ENCODE results near the gene STIM1.
"Not testable (repeated sequence)": the region's sequence is repeated elsewhere in the genome, so short reads cannot be mapped to it uniquely, and the experiment has no call there.

STIM1 gene

GRCh38 chr11:3854977-3855807 lies at the start of gene STIM1:
Gene STIM1 (plus strand): TSS chr11:3855664. CDS start chr11:3856271, 607 bp downstream.
- peak; percentile 97 for DNase-seq

- peak; percentile 43 for DNase-seq
Measured at GRCh38 chr11:3807909-3808860, 47.3 kb upstream of the STIM1 start, which contains the start of gene PGAP2. Gene PGAP2 (plus strand): TSS chr11:3808560. CDS start chr11:3811260, 2,700 bp downstream.

DNA sequence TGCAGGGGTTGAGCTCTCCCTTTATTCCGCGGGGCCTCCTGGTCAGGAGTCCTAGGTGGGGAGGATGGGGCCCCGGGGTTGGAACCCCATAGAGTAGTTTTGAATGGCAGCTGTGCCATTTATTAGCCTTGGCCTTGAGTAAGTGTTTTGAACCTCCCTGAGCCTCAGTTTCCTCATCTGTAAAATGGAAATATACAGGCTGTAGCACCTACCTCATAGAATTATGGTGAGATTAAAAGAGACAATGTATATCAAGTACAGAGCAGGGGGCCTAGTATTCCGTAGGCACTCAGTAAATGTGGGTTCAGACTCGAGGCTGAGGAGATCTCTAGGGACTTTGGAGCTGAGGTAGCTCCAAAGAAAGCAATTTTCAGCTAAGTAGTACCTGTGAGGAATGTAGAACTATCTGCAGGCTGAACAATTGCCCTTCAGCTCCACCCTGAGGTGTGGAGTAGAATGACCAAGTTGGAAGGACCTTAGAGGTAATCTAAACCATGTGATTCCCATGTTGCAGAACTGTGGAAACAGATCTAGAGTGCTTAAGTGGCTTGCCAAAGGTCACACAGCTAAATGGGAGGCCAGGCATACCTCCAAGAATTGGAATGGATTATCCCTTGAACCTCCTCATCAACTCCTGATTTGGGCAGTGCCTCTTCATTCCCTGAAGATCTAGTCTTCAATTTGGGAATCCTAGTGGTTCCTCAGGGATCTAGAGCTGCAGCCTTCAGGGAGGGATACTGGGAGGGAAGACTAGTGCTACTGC lies 46.4 kb upstream of the STIM1 start:
- peak; percentile 42 for DNase-seq

DNA sequence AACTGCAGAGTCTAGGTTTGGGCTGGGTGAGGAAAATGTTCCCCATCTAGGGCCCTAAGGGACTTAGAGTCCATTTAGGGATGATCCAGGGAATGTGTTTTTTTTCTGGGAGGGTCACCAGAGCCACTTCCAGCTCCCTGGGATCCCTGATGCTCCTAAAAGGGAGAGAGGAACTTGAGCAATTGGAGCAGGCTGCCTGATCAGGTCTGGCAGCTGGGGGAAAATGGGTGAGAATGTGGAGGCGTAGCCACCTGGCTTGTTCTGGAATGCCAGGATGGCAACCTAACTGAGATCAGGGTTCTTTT lies 45.9 kb upstream of the STIM1 start:
- DNase-seq, result no peak

DNA sequence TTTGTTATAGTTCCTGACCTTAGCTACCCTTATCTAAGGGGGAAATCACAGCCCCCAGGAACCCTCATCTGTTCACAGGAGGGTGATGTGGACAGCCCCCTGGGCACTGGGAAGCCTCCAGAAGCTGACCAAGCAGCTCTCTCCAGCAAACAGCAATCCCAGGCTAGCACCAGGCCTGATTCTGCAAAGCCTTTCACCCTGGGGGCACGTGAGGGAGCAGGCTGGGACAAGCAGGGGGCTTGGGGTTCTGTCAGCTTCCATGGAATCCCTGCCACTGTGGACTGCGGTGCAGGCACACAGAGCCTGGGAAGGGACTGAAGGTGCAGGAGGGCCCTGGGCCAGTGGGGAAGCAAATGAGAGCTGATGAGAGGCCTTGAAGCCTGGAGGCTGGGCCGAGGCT lies 45.0 kb upstream of the STIM1 start:
- no peak for DNase-seq

- no peak for DNase-seq
Measured at GRCh38 chr11:3810951-3811350, 44.5 kb upstream of the STIM1 start.

GRCh38 chr11:3814832-3815231 lies 40.6 kb upstream of the STIM1 start:
- not testable (repeated sequence) for DNase-seq

DNA sequence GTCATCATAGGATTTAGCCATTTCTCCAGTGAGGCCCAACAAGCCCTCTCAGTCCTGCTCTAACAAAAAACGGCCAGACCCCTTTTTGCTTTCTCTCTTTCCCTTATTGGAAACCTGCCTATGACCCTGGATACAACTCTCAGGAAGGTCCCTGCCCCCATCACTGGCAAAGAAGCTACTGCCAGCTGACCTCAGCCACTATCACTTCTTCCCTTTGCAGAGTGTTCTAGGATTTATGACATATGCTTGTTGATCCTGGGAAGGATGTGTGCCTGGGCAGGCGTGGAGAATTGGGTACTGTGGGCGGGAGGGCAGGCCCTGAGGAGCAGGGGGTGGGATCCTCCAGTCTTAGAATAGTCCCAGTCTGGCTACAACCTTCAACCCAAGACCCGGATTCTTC lies 39.6 kb upstream of the STIM1 start:
- DNase-seq, result no peak

- no peak for DNase-seq
Measured at GRCh38 chr11:3816673-3817072, 38.8 kb upstream of the STIM1 start.

- no peak for DNase-seq
Measured at GRCh38 chr11:3817181-3817800, 38.2 kb upstream of the STIM1 start.

DNA sequence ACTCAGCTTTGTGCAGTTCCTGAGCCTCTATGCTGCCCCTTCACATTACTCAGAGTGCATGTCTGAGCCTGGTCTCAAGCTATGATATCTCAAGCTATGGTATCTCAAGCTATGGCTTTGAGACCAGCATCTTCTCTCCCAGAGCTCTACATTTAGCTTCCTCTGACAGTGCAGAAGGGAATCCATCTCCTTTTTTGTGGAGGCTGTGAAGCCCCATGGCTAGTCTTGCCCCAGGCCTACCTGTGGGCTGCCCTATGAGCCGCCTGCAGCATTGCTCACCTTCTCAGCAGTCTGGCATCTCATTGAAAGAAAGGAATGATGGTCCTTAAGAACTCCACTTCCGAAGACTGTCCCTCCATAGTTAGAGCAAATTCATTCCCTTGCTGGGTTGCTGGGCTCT lies 34.5 kb upstream of the STIM1 start:
- no peak for DNase-seq

GRCh38 chr11:3822312-3822711 lies 33.2 kb upstream of the STIM1 start:
- no peak for DNase-seq

- no peak for DNase-seq
Measured at GRCh38 chr11:3823303-3823702, 32.2 kb upstream of the STIM1 start.

DNA sequence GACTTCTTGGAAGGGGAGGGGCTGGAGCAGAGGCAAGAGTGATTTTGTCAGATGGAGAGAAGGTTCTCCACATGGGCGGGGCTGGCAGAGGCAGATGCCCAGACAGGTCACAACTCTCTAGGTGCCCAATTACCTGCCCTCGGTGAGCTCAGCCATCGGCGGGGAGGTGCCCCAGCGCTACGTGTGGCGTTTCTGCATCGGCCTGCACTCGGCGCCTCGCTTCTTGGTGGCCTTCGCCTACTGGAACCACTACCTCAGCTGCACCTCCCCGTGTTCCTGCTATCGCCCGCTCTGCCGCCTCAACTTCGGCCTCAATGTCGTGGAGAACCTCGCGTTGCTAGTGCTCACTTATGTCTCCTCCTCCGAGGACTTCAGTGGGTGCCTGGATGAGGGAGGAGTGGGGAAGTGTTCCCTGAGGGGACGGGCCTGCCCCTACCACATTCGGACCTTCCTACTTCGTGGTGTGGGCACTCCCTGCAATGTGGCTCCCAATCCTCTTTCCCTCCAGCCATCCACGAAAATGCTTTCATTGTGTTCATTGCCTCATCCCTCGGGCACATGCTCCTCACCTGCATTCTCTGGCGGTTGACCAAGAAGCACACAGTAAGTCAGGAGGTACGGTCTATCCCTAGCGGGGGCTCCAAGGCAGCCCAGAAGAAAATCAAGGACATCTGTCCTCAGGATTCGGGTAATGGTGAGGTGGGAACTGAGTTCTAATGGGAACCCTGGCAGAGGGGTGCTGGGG lies 31.5 kb upstream of the STIM1 start:
- no peak for DNase-seq

DNA sequence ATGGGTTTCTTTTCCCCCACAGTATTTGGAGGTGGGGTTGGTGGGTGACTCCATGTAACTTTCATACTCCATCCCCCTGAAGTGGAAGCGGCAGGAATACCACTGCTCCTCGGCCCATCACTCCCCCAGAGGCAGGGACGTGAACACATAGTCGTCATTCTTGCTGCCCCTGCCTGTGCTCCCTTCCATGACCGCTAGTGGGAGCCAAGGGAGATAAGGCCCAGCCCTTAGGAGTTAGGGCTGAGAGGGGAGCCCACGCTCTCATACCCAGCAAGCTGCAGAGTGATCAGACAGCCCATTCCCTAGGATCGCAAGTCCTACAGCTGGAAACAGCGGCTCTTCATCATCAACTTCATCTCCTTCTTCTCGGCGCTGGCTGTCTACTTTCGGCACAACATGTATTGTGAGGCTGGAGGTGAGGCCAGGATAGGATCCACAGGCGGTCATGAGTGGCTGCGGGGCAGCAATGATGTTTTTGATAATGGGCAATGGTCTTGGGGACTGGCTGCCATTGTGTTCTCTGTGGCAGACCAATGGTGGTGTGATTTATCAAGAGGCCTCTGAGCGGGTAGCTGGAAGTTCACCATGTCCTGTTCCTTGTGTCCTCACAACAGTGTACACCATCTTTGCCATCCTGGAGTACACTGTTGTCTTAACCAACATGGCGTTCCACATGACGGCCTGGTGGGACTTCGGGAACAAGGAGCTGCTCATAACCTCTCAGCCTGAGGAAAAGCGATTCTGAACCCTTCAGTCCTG lies 30.6 kb upstream of the STIM1 start:
- peak; percentile 81 for DNase-seq

DNA sequence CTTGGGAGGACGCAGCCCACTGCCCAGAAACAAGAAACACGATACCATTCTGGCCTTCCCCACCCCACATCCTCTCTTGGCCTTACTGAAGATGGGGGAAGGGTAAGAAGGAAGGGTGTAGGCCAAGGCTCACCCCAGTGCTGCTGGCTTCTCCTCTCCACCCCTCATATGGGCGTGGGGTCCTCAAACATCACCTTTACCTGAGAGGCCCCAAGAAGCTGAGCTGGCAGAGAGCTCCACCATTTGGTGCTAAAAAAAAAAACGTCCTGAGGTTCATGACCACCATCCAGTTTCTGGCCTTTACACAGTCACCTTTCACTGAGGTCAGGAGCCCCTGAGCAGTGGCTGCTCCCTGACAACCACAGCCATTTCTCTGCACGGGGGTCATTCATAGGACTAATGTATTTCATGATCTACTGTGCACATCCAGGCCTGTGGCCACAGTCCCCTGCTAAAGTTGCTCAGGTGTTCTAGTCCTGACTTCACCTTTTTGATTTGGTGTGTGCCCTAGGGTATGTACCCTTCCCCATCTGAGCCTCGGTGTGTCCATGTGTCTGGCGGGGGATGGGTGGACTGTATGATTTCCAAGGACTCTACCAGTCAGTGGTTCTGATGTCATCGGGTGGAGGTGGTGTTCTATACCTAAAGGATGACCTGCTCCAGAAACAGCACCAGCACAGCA lies 29.9 kb upstream of the STIM1 start:
- no peak for DNase-seq

DNA sequence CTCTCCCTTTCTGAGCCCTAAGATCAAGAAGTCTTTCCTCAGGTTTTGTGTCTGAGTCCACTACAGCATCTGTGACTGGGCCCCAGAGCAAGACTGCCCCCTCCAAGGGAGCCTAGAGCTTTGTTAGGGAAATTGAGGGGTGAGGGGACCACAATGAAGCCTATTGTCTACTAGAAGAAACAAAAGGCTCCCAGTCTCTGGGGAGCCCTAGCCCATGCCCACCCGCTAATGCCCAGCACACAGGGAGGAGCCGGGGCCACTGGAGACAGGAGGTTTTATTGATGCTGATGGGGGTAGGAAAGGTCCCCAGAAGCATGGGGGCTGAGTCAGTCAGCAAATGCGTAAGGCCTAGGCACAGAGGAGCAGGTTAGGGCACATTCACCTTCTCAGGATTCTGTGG lies 28.7 kb upstream of the STIM1 start:
- DNase-seq, result no peak

- DNase-seq, result no peak
Measured at GRCh38 chr11:3827434-3828186, 27.9 kb upstream of the STIM1 start.

DNA sequence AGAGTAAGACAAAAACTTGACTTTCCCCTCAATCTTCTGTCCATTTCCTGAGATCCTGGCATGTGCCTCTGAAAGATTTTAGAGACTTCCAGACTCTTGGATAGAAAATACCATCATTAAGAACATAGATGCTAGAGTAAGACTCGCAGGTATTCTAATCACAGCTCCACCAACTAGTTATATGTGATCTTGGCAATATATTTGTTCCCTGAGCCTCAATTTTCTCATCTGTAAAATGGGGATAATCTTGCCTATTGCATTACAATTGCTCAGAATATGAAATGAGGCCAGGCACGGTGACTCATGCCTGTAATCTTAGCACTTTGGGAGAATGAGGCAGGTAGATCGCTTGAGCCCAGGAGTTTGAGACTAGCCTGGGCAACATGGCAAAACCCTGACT lies 25.4 kb upstream of the STIM1 start:
- no peak for DNase-seq

GRCh38 chr11:3830730-3831129 lies 24.7 kb upstream of the STIM1 start:
- no peak for DNase-seq

Measured in activated gamma-delta T cell treated with Interleukin-2 at 50 U/mL for 16 hours (primary cell).